Fibroblast of skin of scalp (primary cell): ENCODE measurements around the gene ADSS1.

ENCODE experiments used
- DNase-seq: peaks from one replicate; pipeline ENCODE4 v3.0.0-alpha.2; 2013

Gene ADSS1

GRCh38 chr14:104751539-104752422 is 27.8 kb downstream of the ADSS1 start:
- DNase-seq, result no peak

GRCh38 chr14:104752423-104752734 is 28.4 kb downstream of the ADSS1 start:
- DNase-seq, result no peak

DNA sequence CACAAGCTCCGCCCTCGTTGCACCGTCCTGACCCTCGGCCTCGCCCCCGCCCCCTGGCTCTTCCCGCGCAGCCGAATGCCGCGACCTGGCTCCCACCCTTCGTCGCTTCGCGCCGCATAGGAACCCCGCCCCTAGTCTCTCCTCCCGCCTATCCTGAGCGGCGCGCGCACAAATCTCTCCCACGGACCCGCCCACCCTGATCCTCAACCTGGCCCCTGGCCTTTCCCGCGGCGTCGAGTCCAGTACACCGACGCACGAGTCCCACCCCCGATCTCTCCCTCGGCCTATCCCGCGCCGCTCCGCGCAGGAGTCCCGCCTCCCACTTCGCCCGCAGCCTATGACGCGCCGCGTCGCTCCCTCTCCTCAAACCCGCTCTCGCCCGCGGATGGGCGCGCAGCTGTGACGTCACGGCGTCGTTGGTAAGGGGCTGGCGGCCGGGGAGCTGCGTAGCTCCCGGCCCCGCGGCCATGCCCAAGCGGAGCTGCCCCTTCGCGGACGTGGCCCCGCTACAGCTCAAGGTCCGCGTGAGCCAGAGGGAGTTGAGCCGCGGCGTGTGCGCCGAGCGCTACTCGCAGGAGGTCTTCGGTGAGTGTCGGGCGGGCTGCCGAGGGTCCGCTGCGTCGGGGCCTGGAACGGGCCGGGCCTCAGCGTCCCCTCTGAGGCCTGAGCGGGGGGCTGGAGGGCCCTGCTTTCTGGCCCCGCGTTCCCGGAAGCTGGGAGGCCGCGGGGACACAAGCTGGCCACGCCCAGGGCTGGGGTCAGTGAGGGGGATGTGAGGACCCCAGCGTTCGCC is 28.9 kb downstream of the ADSS1 start, which contains the start of gene SIVA1:
SIVA1 (plus strand) TSS at position 413 of the 793 bp plus-strand sequence; CDS start at position 468, 55 bp downstream.
- DNase-seq, result peak; percentile 99

DNA sequence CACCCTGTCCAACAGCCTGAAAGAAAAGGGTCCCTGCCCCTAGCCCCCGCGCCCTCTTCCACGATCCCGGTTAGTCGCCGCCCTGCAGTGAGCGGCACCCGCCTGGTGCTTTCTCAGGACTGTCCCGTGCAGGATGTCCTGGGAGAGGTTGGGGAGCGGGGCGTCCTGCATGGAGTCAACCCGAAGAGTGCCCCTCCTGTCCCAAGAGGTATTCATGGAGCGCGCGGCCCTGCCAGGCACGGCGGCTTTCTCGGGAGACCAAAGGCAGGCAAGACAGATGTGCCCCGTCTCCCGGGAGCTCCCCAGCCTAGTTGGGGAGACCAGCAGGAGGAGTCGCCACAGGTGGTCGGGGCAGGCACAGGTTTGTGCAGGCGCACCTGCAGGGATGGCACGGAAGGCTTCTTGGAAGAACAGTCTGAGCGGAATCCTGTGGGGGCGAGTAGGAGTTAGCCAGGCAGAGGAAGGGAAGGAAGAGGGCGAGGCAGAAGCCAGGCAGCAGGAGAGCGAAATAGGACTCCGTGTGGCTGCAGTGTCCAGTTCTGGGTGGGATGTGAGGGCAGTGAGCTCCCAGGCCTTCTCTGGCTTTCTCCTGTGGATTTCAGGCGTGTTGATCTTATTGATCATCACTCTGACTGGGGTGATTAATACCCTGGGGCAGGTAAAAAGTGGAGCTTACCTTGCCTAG is 29.6 kb downstream of the ADSS1 start:
- DNase-seq, result no peak

GRCh38 chr14:104754213-104754851 is 30.3 kb downstream of the ADSS1 start:
- DNase-seq, result no peak

GRCh38 chr14:104755621-104756020 is 31.6 kb downstream of the ADSS1 start:
- no peak for DNase-seq

GRCh38 chr14:104756477-104757237 is 32.6 kb downstream of the ADSS1 start:
- no peak for DNase-seq

DNA sequence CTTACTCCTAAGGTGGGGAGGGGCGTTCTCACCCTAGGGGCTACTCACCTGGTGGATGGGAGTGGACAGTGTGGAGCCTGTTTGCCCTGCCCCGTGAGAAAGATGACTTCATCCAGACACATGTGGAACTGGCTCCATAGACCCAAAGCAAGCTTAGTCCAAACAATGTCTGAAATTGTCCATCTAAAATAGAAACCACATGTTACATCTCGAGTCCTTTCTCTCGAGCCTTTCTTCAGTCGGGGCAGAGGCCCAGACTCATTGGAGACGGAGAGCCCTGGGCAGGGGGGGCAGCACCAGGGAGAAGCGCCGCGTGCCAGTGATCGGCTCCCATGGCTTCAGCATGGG is 33.2 kb downstream of the ADSS1 start:
- DNase-seq, result no peak

DNA sequence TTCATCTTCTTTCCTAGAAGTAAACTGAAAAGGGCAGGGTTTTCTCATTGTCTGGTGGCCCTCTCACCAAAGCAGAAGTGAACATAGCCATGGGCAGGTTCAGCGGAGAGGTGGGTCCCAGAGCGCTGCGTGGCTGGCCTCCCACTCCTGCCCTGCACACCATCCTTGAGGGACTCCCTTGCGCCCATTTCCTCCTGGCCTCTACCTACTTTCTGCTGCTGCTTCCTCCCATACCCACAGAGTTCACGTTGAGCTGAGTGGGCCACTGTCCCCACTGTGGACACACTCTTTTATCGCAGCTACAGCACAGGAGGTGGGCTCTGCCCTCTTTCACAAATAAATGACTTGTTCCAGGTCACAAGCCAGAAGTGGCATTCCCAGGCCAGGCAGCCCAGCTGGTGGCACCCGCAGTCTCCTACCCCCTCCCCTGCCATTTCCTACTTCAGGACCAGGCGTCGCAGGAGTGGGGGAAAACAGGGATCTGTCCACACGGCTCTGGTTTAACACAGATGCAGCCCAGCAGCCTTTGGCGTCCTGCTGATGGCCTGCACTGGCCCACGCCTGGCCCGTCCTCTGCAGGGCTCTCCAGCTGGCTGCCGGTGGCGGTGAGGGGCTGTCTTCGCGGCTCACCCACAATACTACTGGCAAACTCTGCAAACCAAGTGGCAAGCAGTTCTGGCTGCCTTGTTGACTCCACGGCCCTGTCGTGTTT is 33.8 kb downstream of the ADSS1 start:
- no peak for DNase-seq

GRCh38 chr14:104758981-104759969 is 35.2 kb downstream of the ADSS1 start:
- DNase-seq, result no peak

- DNase-seq, result no peak
Observed at GRCh38 chr14:104765517-104765916, 41.5 kb downstream of the ADSS1 start.

GRCh38 chr14:104766256-104766862 is 42.3 kb downstream of the ADSS1 start:
- no peak for DNase-seq

- no peak for DNase-seq
Observed at GRCh38 chr14:104766863-104767633, 43.0 kb downstream of the ADSS1 start.

- DNase-seq, result no peak
Observed at GRCh38 chr14:104767634-104767918, 43.5 kb downstream of the ADSS1 start.

- DNase-seq, result peak; percentile 79
Observed at GRCh38 chr14:104768437-104769323, 44.7 kb downstream of the ADSS1 start.

DNA sequence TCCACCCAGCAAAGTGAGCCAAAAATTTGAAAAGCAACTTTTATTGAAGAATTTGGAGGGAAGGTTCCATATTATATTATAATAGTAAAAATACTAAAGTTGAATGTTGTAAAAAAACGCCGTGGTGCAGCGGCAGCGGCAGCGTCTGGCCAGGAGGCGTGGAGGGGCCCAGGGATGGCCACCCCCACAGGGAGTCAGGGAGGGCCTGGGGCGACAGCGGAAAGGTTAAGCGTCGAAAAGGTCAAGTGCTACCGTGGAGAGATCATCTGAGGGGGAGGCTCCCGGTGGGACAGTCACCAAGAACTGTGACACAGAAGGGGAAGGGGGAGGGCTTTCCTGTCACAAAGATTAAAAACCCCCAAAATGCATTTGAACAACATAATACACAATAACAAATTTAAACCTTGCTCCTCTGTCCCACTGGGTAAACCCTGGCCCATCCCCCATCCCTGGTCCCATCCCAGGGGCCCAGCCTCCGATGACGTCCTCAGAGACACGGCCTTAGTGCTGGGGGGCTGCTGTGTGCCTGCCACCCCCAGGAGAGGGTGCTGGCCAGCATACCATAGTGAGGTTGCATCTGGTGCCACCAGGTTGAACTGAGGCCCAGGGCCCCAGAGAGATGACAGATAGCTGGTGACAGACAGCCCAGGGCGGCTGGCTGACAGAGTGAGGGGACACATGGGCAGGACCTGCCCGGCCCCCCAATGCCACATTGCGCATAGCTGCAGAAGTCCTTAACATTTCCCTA is 45.5 kb downstream of the ADSS1 start:
- DNase-seq, result no peak

DNA sequence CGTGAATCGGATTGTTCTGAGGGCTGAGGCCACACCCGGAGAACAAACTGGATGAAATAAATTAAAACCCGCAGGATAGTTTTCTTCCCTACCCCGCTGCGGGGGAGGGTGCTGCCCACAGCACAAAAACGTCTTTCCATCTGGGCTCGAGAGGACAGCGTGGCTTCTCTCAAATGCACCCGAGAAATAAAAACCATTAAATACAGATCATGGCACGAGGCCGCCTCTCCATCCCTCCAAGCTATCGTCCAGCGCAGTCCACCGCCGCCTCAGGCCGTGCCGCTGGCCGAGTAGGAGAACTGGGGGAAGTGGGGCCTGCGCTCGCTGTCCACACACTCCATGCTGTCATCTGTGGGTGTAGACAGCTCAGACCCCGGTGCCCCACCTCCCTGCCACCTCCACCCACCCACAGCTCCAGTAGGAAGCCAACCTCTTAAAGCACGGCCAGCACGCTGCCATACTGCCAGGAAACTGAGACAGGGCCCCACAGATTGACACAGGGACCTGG is 46.1 kb downstream of the ADSS1 start:
- no peak for DNase-seq
